PFSK-1 (cell line): Measurements from ENCODE around the gene UHRF1.

Source experiments
- FOXP2 ChIP-seq: optimal IDR thresholded peaks from 2 replicates; pipeline ENCODE3; 2011; ENCODE audit warnings: borderline replicate concordance, control low read depth, inconsistent platforms; ENCODE audit not compliant: insufficient read depth; ENCODE audit errors: extremely low read length, extremely low read depth
- POLR2AphosphoS5 ChIP-seq: IDR thresholded peaks from 2 replicates; pipeline ENCODE4 v1.6.1; 2012; ENCODE audit warnings: low read depth, mild to moderate bottlenecking, control low read depth, low read length, moderate library complexity
- REST ChIP-seq, 2 experiments: IDR thresholded peaks; 2 replicates each; pipeline versions ENCODE4 v1.6.1 to v1.8.0; 2011 to 2012; ENCODE audit warnings: low read depth in 2 of 2, low read length in 2 of 2, control low read depth in 1 of 2, inconsistent platforms in 1 of 2, mild to moderate bottlenecking in 1 of 2, moderate library complexity in 1 of 2; ENCODE audit not compliant: insufficient read depth in 1 of 2
- SIN3A ChIP-seq: IDR thresholded peaks from 2 replicates; pipeline ENCODE4 v1.6.1; 2012; ENCODE audit warnings: mild to moderate bottlenecking, low read length, moderate library complexity, borderline replicate concordance; ENCODE audit not compliant: insufficient read depth
- TAF1 ChIP-seq: IDR thresholded peaks from 2 replicates; pipeline ENCODE4 v1.6.1; 2012; ENCODE audit warnings: low read length, control low read depth, borderline replicate concordance; ENCODE audit not compliant: insufficient read depth

UHRF1 gene

GRCh38 chr19:4909897-4910593 lies 744 bp downstream of the UHRF1 start:
- TF ChIP-seq POLR2AphosphoS5: peak; percentile 15; the same call in 1 of the 2 replicates
- TF ChIP-seq TAF1: no peak
- TF ChIP-seq FOXP2: no peak
- TF ChIP-seq REST (IDR thresholded peaks at IDR 0.05; ENCODE audit: insufficient read depth in 1 of 2, low read depth in 2 of 2, low read length in 2 of 2): no peak
- TF ChIP-seq SIN3A: 0 out of 2 replicates have a peak, but pooled peaks have one; percentile 17

GRCh38 chr19:4910594-4911281 lies 1.4 kb downstream of the UHRF1 start:
- TF ChIP-seq FOXP2 (no peak), POLR2AphosphoS5 (peak; percentile 69), REST (IDR thresholded peaks at IDR 0.05; ENCODE audit: insufficient read depth in 1 of 2, low read depth in 2 of 2, low read length in 2 of 2) (peak in 1 of 2 experiments; percentile 44; a peak in 1 of 4 replicates), TAF1 (peak; percentile 66; the same call in 1 of the 2 replicates)

- no peak for TF ChIP-seq FOXP2
- TF ChIP-seq POLR2AphosphoS5: no peak
- TF ChIP-seq REST (IDR thresholded peaks at IDR 0.05; ENCODE audit: insufficient read depth in 1 of 2, low read depth in 2 of 2, low read length in 2 of 2): no peak
- no peak for TF ChIP-seq SIN3A
- TF ChIP-seq TAF1: no peak
Measured at GRCh38 chr19:4911314-4911713, 2.0 kb downstream of the UHRF1 start.

- TF ChIP-seq FOXP2 (peak; percentile 33), TAF1 (no peak)
Measured at GRCh38 chr19:4911786-4912672, 2.7 kb downstream of the UHRF1 start.

GRCh38 chr19:4913996-4914735 lies 4.9 kb downstream of the UHRF1 start:
- TF ChIP-seq TAF1 (no peak), REST (IDR thresholded peaks at IDR 0.05; ENCODE audit: insufficient read depth in 1 of 2, low read depth in 2 of 2, low read length in 2 of 2) (no peak), POLR2AphosphoS5 (no peak), SIN3A (no peak), FOXP2 (no peak)
